H9 (cell line): ENCODE measurements around the gene PGLYRP2. TPM values are rescaled to one million over a fixed set of nuclear protein-coding genes. Genes with fewer than 3 reads are reported as not detected.

ENCODE experiments used
- DNase-seq: peaks from one replicate; pipeline ENCODE4 v3.0.0-alpha.2; 2017
- H2AFZ ChIP-seq: one replicate; pipeline ENCODE4 v1.6.1; 2013; ENCODE audit warnings: mild to moderate bottlenecking, low read length, control low read depth, moderate library complexity
- H2AK5ac ChIP-seq: 2 replicates; pipeline ENCODE4 v1.6.1; 2013; ENCODE audit warnings: low read length, control low read depth, mixed read lengths; ENCODE audit not compliant: insufficient read length
- H2BK120ac ChIP-seq: one replicate; pipeline ENCODE4 v1.6.1; 2013; ENCODE audit warnings: low read depth, mild to moderate bottlenecking, low read length, control low read depth, inconsistent platforms; ENCODE audit not compliant: poor library complexity, severe bottlenecking
- H2BK12ac ChIP-seq: 2 replicates; pipeline ENCODE4 v1.6.1; 2013; ENCODE audit warnings: low read length, control low read depth, mixed read lengths, low read depth; ENCODE audit not compliant: insufficient read length
- H2BK15ac ChIP-seq: 2 replicates; pipeline ENCODE4 v1.6.1; 2013; ENCODE audit warnings: low read depth, low read length, control low read depth
- H2BK20ac ChIP-seq: one replicate; pipeline ENCODE4 v1.6.1; 2013; ENCODE audit warnings: low read depth, mild to moderate bottlenecking, low read length, control low read depth, inconsistent platforms; ENCODE audit not compliant: poor library complexity, severe bottlenecking
- H2BK5ac ChIP-seq: 2 replicates; pipeline ENCODE4 v1.6.1; 2013; ENCODE audit warnings: low read length, control low read depth, mixed read lengths; ENCODE audit not compliant: insufficient read length
- H3K14ac ChIP-seq: 2 replicates; pipeline ENCODE4 v1.6.1; 2013; ENCODE audit warnings: low read length, control low read depth; ENCODE audit not compliant: insufficient read depth
- H3K18ac ChIP-seq: 2 replicates; pipeline ENCODE4 v1.6.1; 2013; ENCODE audit warnings: low read depth, mild to moderate bottlenecking, mixed read lengths, low read length, control low read depth; ENCODE audit not compliant: insufficient read length
- H3K23ac ChIP-seq: 2 replicates; pipeline ENCODE4 v1.6.1; 2013; ENCODE audit warnings: low read length, control low read depth, mixed read lengths, low read depth; ENCODE audit not compliant: insufficient read length
- H3K23me2 ChIP-seq: 2 replicates; pipeline ENCODE4 v1.6.1; 2013; ENCODE audit warnings: low read depth, mild to moderate bottlenecking, mixed read lengths, low read length, control low read depth; ENCODE audit not compliant: insufficient read length, poor library complexity, severe bottlenecking
- H3K27ac ChIP-seq: 2 replicates; pipeline ENCODE4 v1.5.1; 2013; ENCODE audit warnings: low read length, control low read depth, mixed read lengths, low read depth; ENCODE audit not compliant: insufficient read length
- H3K27me3 ChIP-seq: 2 replicates; pipeline ENCODE4 v1.6.1; 2013; ENCODE audit warnings: low read length, control low read depth, inconsistent platforms; ENCODE audit not compliant: insufficient read depth
- H3K4ac ChIP-seq: 2 replicates; pipeline ENCODE4 v1.6.1; 2013; ENCODE audit warnings: low read depth, mild to moderate bottlenecking, control low read depth, inconsistent platforms, low read length, moderate library complexity
- H3K4me1 ChIP-seq: 2 replicates; pipeline ENCODE4 v1.6.1; 2013; ENCODE audit warnings: low read length, control low read depth, inconsistent platforms; ENCODE audit not compliant: insufficient read depth
- H3K4me2 ChIP-seq: 2 replicates; pipeline ENCODE4 v1.6.1; 2013; ENCODE audit warnings: low read length, control low read depth, mixed read lengths; ENCODE audit not compliant: insufficient read length, insufficient read depth
- H3K56ac ChIP-seq: 2 replicates; pipeline ENCODE4 v1.6.1; 2013; ENCODE audit warnings: low read depth, mild to moderate bottlenecking, mixed read lengths, low read length, control low read depth; ENCODE audit not compliant: insufficient read length
- H3K79me1 ChIP-seq: 2 replicates; pipeline ENCODE4 v1.6.1; 2013; ENCODE audit warnings: low read depth, mild to moderate bottlenecking, moderate library complexity, low read length, control low read depth, inconsistent platforms; ENCODE audit not compliant: insufficient read depth, poor library complexity, severe bottlenecking
- H3K79me2 ChIP-seq: 2 replicates; pipeline ENCODE4 v1.6.1; 2013; ENCODE audit warnings: low read length, control low read depth, inconsistent platforms; ENCODE audit not compliant: insufficient read depth
- H3K9ac ChIP-seq: 2 replicates; pipeline ENCODE4 v1.6.1; 2013; ENCODE audit warnings: low read length, control low read depth, mixed read lengths; ENCODE audit not compliant: insufficient read length; ENCODE audit errors: extremely low read depth
- H3K9me3 ChIP-seq: one replicate; pipeline ENCODE4 v1.6.1; 2013; ENCODE audit warnings: low read depth, low read length, inconsistent platforms; ENCODE audit not compliant: control insufficient read depth
- H3T11ph ChIP-seq: one replicate; pipeline ENCODE4 v1.6.1; 2013; ENCODE audit warnings: mild to moderate bottlenecking, low read length, control low read depth, inconsistent platforms
- H4K20me1 ChIP-seq: one replicate; pipeline ENCODE4 v1.6.1; 2013; ENCODE audit not compliant: control insufficient read depth, insufficient read length, insufficient read depth
- H4K5ac ChIP-seq: 2 replicates; pipeline ENCODE4 v1.6.1; 2013; ENCODE audit warnings: low read depth, mild to moderate bottlenecking, mixed read lengths, low read length, control low read depth; ENCODE audit not compliant: insufficient read length
- H4K8ac ChIP-seq: replicated peaks from 2 replicates; pipeline ENCODE4 v1.6.1; 2013; ENCODE audit warnings: low read length, control low read depth, mixed read lengths, low read depth; ENCODE audit not compliant: insufficient read length
- H4K91ac ChIP-seq: 2 replicates; pipeline ENCODE4 v1.6.1; 2013; ENCODE audit warnings: low read depth, mild to moderate bottlenecking, moderate library complexity, mixed read lengths, low read length, control low read depth; ENCODE audit not compliant: insufficient read length
- H3K27ac Mint-ChIP-seq, 3 experiments: 2 replicates in 2 of 3; 3 replicates in 1 of 3; pipeline ENCODE4 v1.8.0; 2020 to 2021; ENCODE audit warnings: mixed read lengths in 3 of 3, mild to moderate bottlenecking in 1 of 3, moderate library complexity in 1 of 3
- H3K27me3 Mint-ChIP-seq: 2 replicates; pipeline ENCODE4 v1.8.0; 2021; ENCODE audit warnings: low read depth, mild to moderate bottlenecking, moderate library complexity, mixed read lengths
- H3K36me3 Mint-ChIP-seq, 3 experiments: 2 replicates in 2 of 3; 3 replicates in 1 of 3; pipeline ENCODE4 v1.8.0; 2020 to 2021; ENCODE audit warnings: low read depth in 3 of 3, mixed read lengths in 3 of 3; ENCODE audit not compliant: insufficient read depth in 1 of 3
- H3K4me1 Mint-ChIP-seq, 2 experiments: 2 replicates each; pipeline ENCODE4 v1.8.0; 2020; ENCODE audit warnings: mixed read lengths in 2 of 2
- H3K4me3 Mint-ChIP-seq, 2 experiments: 2 replicates in 1 of 2; 3 replicates in 1 of 2; pipeline ENCODE4 v1.8.0; 2020 to 2021; ENCODE audit warnings: mild to moderate bottlenecking in 2 of 2, mixed read lengths in 2 of 2, moderate library complexity in 1 of 2
- H3K9me3 Mint-ChIP-seq, 2 experiments: 2 replicates in 1 of 2; 3 replicates in 1 of 2; pipeline ENCODE4 v1.8.0; 2020; ENCODE audit warnings: mild to moderate bottlenecking in 2 of 2, mixed read lengths in 2 of 2, moderate library complexity in 1 of 2
- WGBS: extraction: QIAGEN DNeasy Blood & Tissue Kit; methylation state at CpG from one replicate; pipeline ENCODE4 v1.1.7; 2013; ENCODE audit warnings: missing lambda C conversion rate, low lambda C conversion rate, mixed read lengths; ENCODE audit not compliant: insufficient read length; ENCODE audit errors: extremely low coverage; 5-methylcytosine and 5-hydroxymethylcytosine counted together
- total RNA-seq: library from RNA; stranded (reverse); gene quantifications from 2 replicates; pipeline ENCODE4 v1.2.1, GENCODE V29; 2021
- TF ChIP-seq, protein P1 (sequence below): fragments of 200-600 bp; sonication (generic); conservative IDR thresholded peaks from 3 replicates; pipeline ENCODE4 v1.8.0; 2021; ENCODE audit warnings: antibody characterized with exemption, mild to moderate bottlenecking

The PGLYRP2 gene
- total RNA-seq, 1 experiment from 2014 or later = not detected

DNA sequence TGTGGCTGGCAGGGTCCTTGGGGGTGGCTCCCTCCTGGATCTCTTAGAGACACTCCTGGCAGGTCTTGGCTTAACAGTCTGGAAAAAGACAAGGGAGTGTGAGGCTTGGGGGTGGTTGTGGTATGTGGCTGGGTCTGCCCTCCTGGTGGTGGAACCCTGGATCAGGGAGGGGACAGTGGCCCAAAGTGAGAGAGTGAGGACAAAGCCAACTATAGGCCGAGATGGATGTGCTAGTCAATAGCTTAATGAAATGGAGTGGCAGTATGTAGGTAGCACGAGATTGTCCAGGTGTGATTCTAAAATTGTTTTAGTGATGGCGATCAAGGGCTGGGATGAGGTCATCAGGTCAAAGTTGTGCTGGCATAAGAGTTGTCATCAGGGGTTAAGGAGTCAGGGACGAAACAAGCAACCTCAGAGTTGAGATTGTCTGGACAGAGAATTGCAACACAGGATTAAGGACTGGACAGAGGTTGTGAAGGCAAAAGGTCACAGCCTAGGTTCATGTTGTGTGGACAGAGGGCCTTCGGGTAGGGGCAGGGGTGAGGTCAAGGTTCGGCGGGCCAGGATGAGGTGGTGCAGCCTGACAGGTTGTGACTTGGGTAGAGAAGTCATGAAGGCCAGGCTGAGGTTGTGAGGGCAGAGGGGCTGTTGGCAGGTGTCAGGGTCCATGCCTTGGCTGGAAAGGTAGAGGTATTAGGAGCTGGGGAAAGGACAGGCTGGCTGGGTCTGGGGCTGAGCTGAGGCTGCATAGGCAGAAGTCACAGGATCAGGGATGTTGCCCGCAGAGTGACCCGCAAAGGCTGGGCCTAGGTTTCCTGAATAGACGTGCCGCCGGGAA lies 10.4 kb downstream of the PGLYRP2 start:
- WGBS = no CpG with 5 or more reads among the region's 12 CpGs

More for the DNA sequence above, 10.4 kb downstream of the PGLYRP2 start:
- Histone ChIP-seq H3K9ac (no peak overlapping the region), H4K91ac (no peak overlapping the region), H3K18ac (no peak overlapping the region), H4K5ac (no peak overlapping the region), H2AK5ac (no peak overlapping the region), H3K23ac (no peak overlapping the region), H3K56ac (no peak overlapping the region), H3K4me1 (no peaks in the 10 kb centered on the region; the same call in 1 of the 2 replicates), H3T11ph (no peak overlapping the region), H4K20me1 (no peaks in the 10 kb centered on the region), H2BK15ac (no peak overlapping the region; the same call in 1 of the 2 replicates), H2BK12ac (no peak overlapping the region), H3K27ac (no peak overlapping the region), H3K23me2 (no peaks in the 10 kb centered on the region), H3K4ac (no peak overlapping the region), H4K8ac (no peak overlapping the region), H3K79me1 (no peaks in the 10 kb centered on the region), H3K9me3 (no peaks in the 10 kb centered on the region), H2BK120ac (no peak overlapping the region), H2AFZ (no peak overlapping the region), H3K4me2 (peak overlapping the region; percentile 31), H2BK20ac (no peak overlapping the region), H2BK5ac (no peak overlapping the region), H3K14ac (no peak overlapping the region), H3K79me2 (no peaks in the 10 kb centered on the region), H3K27me3 (peaks cover 11% of the 10 kb centered on the region; the same call in 1 of the 2 replicates)
- peaks cover 54% of the 10 kb centered on the region for H3K27me3 Mint-ChIP-seq
- no peak overlapping the region for H3K27ac Mint-ChIP-seq
- peaks cover 4 to 32% of the 10 kb centered on the region in 2 experiments; a peak in 3 of 5 replicates for H3K9me3 Mint-ChIP-seq
- peak overlapping the region in 1 of 2 experiments; percentile 81; a peak in 4 of 5 replicates for H3K4me3 Mint-ChIP-seq
- 0 out of 4 replicates have a peak, but pooled peaks cover 0 to 2% of the 10 kb centered on the region in 2 experiments for H3K4me1 Mint-ChIP-seq
- TF ChIP-seq, protein P1, sequence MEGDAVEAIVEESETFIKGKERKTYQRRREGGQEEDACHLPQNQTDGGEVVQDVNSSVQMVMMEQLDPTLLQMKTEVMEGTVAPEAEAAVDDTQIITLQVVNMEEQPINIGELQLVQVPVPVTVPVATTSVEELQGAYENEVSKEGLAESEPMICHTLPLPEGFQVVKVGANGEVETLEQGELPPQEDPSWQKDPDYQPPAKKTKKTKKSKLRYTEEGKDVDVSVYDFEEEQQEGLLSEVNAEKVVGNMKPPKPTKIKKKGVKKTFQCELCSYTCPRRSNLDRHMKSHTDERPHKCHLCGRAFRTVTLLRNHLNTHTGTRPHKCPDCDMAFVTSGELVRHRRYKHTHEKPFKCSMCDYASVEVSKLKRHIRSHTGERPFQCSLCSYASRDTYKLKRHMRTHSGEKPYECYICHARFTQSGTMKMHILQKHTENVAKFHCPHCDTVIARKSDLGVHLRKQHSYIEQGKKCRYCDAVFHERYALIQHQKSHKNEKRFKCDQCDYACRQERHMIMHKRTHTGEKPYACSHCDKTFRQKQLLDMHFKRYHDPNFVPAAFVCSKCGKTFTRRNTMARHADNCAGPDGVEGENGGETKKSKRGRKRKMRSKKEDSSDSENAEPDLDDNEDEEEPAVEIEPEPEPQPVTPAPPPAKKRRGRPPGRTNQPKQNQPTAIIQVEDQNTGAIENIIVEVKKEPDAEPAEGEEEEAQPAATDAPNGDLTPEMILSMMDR = no peak
- no peaks in the 10 kb centered on the region; a peak in 1 of 7 replicates for H3K36me3 Mint-ChIP-seq
- no peak for DNase-seq
